ENCODE measurements around the gene TFPI. TPM values are rescaled to one million over a fixed set of nuclear protein-coding genes. Genes with fewer than 3 reads are reported as not detected.

The TFPI gene
- polyA plus RNA-seq, 2 of the 4 experiments (the other 2 are of a cell fraction): 14.3 to 104 TPM

- TF ChIP-seq, protein P1, sequence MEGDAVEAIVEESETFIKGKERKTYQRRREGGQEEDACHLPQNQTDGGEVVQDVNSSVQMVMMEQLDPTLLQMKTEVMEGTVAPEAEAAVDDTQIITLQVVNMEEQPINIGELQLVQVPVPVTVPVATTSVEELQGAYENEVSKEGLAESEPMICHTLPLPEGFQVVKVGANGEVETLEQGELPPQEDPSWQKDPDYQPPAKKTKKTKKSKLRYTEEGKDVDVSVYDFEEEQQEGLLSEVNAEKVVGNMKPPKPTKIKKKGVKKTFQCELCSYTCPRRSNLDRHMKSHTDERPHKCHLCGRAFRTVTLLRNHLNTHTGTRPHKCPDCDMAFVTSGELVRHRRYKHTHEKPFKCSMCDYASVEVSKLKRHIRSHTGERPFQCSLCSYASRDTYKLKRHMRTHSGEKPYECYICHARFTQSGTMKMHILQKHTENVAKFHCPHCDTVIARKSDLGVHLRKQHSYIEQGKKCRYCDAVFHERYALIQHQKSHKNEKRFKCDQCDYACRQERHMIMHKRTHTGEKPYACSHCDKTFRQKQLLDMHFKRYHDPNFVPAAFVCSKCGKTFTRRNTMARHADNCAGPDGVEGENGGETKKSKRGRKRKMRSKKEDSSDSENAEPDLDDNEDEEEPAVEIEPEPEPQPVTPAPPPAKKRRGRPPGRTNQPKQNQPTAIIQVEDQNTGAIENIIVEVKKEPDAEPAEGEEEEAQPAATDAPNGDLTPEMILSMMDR (IDR thresholded peaks at IDR 0.05): peak; percentile 80
- TF ChIP-seq MAFK (IDR thresholded peaks at IDR 0.05; ENCODE audit: partially characterized antibody): peak; percentile 73
- peak; percentile 51 to 61 for TF ChIP-seq RAD21 (conservative IDR thresholded peaks at IDR 0.05 in 1 of 2, IDR thresholded peaks at IDR 0.05 in 1 of 2)
These were observed 27.1 kb upstream of the TFPI start (continued) for GRCh38 chr2:187581125-187581896.

GRCh38 chr2:187580462-187581124 is 26.4 kb upstream of the TFPI start:
- Histone ChIP-seq H3K4me2 (peak overlapping the region; percentile 64), H3K4me3 (peak overlapping the region; percentile 6; the same call in 1 of the 3 replicates), H3K27ac (peak overlapping the region; percentile 72 to 82), H3K9me3 (no peaks in the 10 kb centered on the region), H3K4me1 (peaks cover 27% of the 10 kb centered on the region)
- POLR2A ChIA-PET: interaction anchor here (1.0 kb wide), 1 partner anchor 81 kb away, joined by 7 read pairs; no protein-coding TSS in a partner anchor
- ATAC-seq (peak; percentile 46 to 71; a peak in 3 of 6 replicates), FAIRE-seq (peak; percentile 91), DNase-seq (ENCODE audit: low read depth in 1 of 2, low spot score in 1 of 2) (peak; percentile 7 to 84)
- WGBS (ENCODE audit: missing lambda C conversion rate): 15% methylated on average over 7 of the region's 7 CpGs
- CTCF ChIA-PET: interaction anchor here (0.6 to 18.1 kb wide), 39 partner anchors 9 to 1831 kb away, joined by 3 to 324 read pairs (median 4); partner anchors contain the start of genes GULP1 and TFPI
- TF ChIP-seq HEYL (CRISPR knock-in tag; IDR thresholded peaks at IDR 0.05): peak; percentile 41; the same call in 1 of the 2 replicates
- TF ChIP-seq MAFK (IDR thresholded peaks at IDR 0.05; ENCODE audit: partially characterized antibody): no peak
- peak; percentile 73 for TF ChIP-seq FOSL2 (IDR thresholded peaks at IDR 0.05)
- TF ChIP-seq FOSL2 (CRISPR knock-in tag; IDR thresholded peaks at IDR 0.05): peak; percentile 96
- TF ChIP-seq, protein P1 (IDR thresholded peaks at IDR 0.05): peak; percentile 73
- peak; percentile 44 for TF ChIP-seq ZSCAN20 (CRISPR knock-in tag; IDR thresholded peaks at IDR 0.05)
- peak; percentile 96 to 99 for TF ChIP-seq RAD21 (conservative IDR thresholded peaks at IDR 0.05 in 1 of 2, IDR thresholded peaks at IDR 0.05 in 1 of 2)
- 0 out of 2 replicates have a peak, but pooled peaks have one; percentile 62 for TF ChIP-seq KDM5A (IDR thresholded peaks at IDR 0.05)
- no peak for TF ChIP-seq RCOR1 (IDR thresholded peaks at IDR 0.05; ENCODE audit: low read depth, low read length)
- TF ChIP-seq JUNB (IDR thresholded peaks at IDR 0.05): peak; percentile 71
- no peak for TF ChIP-seq CHD4 (IDR thresholded peaks at IDR 0.05; ENCODE audit: borderline replicate concordance)
- TF ChIP-seq ZNF302 (CRISPR knock-in tag; IDR thresholded peaks at IDR 0.05): no peak
- peak; percentile 95 for TF ChIP-seq EHMT2 (IDR thresholded peaks at IDR 0.05; ENCODE audit: low read depth)
- no peak for TF ChIP-seq TFCP2L1 (CRISPR knock-in tag; IDR thresholded peaks at IDR 0.05)
- peak; percentile 98 for TF ChIP-seq SMC3 (IDR thresholded peaks at IDR 0.05)
- TF ChIP-seq EP300 (IDR thresholded peaks at IDR 0.05): no peak

DNA sequence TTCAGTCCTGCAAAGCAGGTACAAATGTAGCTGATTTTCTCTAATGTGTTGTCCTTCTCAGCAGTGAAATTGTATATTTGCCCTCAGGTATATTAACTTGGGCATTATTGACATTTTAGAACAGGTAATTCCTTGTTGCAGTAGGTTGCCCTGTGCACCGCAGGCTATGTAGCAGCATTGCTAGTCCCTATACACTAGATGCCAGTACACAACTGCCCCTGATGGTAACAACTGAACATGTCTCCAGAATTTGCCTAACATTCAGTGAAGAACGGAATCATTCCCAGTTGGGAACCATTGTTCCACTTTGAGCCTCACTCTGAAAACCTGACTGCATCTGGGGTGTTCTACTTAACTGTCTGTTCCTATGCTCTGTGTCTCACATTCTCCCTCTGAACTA is 23.1 kb upstream of the TFPI start:
- no peak overlapping the region for H3K4me3 ChIP-seq
- H3K9me3 ChIP-seq: 0 out of 3 replicates have a peak, but pooled peaks cover 5% of the 10 kb centered on the region
- H3K4me2 ChIP-seq: peak overlapping the region; percentile 8; the same call in 1 of the 3 replicates
- FAIRE-seq: no peak
- ChIA-PET CTCF (interaction anchor here (0.6 to 18.1 kb wide), 3 partner anchors 58 to 945 kb away, joined by 3 to 324 read pairs (median 3); no protein-coding TSS in a partner anchor), POLR2A (interaction anchor here (0.6 kb wide), 1 partner anchor 33 kb away, joined by 9 read pairs; no protein-coding TSS in a partner anchor)
- peak overlapping the region; percentile 35 to 60 for H3K27ac ChIP-seq
- H3K4me1 ChIP-seq: peaks cover 39% of the 10 kb centered on the region
- TF ChIP-seq, protein P2, sequence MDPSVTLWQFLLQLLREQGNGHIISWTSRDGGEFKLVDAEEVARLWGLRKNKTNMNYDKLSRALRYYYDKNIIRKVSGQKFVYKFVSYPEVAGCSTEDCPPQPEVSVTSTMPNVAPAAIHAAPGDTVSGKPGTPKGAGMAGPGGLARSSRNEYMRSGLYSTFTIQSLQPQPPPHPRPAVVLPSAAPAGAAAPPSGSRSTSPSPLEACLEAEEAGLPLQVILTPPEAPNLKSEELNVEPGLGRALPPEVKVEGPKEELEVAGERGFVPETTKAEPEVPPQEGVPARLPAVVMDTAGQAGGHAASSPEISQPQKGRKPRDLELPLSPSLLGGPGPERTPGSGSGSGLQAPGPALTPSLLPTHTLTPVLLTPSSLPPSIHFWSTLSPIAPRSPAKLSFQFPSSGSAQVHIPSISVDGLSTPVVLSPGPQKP (IDR thresholded peaks at IDR 0.05; ENCODE audit: low read depth, low read length): no peak
- TF ChIP-seq, protein P1 (IDR thresholded peaks at IDR 0.05): 0 out of 3 replicates have a peak, but pooled peaks have one; percentile 6
- TF ChIP-seq SMC3 (IDR thresholded peaks at IDR 0.05) (0 out of 3 replicates have a peak, but pooled peaks have one; percentile 11), RAD21 (conservative IDR thresholded peaks at IDR 0.05 in 1 of 2, IDR thresholded peaks at IDR 0.05 in 1 of 2) (peak; percentile 29 to 54; a peak in 3 of 5 replicates)
- peak in 1 of 2 experiments; percentile 68 for DNase-seq (ENCODE audit: low read depth in 1 of 2, low spot score in 1 of 2)
- WGBS (ENCODE audit: missing lambda C conversion rate): 40% methylated on average over 2 of the region's 2 CpGs
- peak; percentile 84 to 90 for ATAC-seq

All from A549 (cell line).